Measurements from ENCODE around the gene ZNF574. TPM values are rescaled to one million over a fixed set of nuclear protein-coding genes. Genes with fewer than 3 reads are reported as not detected.

Gene ZNF574
- total RNA-seq, 4 donors from 2014 or later: 31.1 to 42.9 (median 33.5) TPM

- no peaks in the 10 kb centered on the region for H3K9me3 ChIP-seq
- no peak for DNase-seq (ENCODE audit: low spot score in 2 of 2)
- H3K27me3 ChIP-seq: peaks cover 3% of the 10 kb centered on the region
- WGBS: 80% methylated on average over 5 of the region's 5 CpGs
- no peaks in the 10 kb centered on the region for H3K36me3 ChIP-seq
- TF ChIP-seq CTCF (IDR thresholded peaks at IDR 0.05) (no peak), POLR2A (IDR thresholded peaks at IDR 0.05) (no peak), EP300 (IDR thresholded peaks at IDR 0.05) (no peak), POLR2AphosphoS5 (IDR thresholded peaks at IDR 0.05) (no peak)
- no peak overlapping the region for H3K27ac ChIP-seq
- no peak overlapping the region for H3K4me3 ChIP-seq
- peaks cover 27% of the 10 kb centered on the region for H3K4me1 ChIP-seq
These were observed 50.6 kb downstream of the ZNF574 start for GRCh38 chr19:42126574-42126973.

- DNase-seq (ENCODE audit: low spot score in 2 of 2): no peak
- 32% methylated on average over 17 of the region's 20 CpGs for WGBS
- Histone ChIP-seq H3K4me1 (peaks cover 37% of the 10 kb centered on the region), H3K9me3 (no peaks in the 10 kb centered on the region), H3K27ac (no peak overlapping the region), H3K36me3 (no peaks in the 10 kb centered on the region), H3K27me3 (peaks cover 15% of the 10 kb centered on the region), H3K4me3 (no peak overlapping the region)
- TF ChIP-seq POLR2A (IDR thresholded peaks at IDR 0.05) (no peak), EP300 (IDR thresholded peaks at IDR 0.05) (no peak), CTCF (IDR thresholded peaks at IDR 0.05) (no peak)
These were observed 53.7 kb downstream of the ZNF574 start for GRCh38 chr19:42129399-42130253.

- no peak for TF ChIP-seq POLR2A (IDR thresholded peaks at IDR 0.05)
- no peak for TF ChIP-seq EP300 (IDR thresholded peaks at IDR 0.05)
- no peak for TF ChIP-seq CTCF (IDR thresholded peaks at IDR 0.05)
- no peak for TF ChIP-seq POLR2AphosphoS5 (IDR thresholded peaks at IDR 0.05)
- Histone ChIP-seq H3K4me1 (peaks cover 37% of the 10 kb centered on the region), H3K27me3 (peaks cover 12% of the 10 kb centered on the region), H3K27ac (no peak overlapping the region), H3K36me3 (no peaks in the 10 kb centered on the region), H3K4me3 (no peak overlapping the region), H3K9me3 (no peaks in the 10 kb centered on the region)
- no peak for DNase-seq (ENCODE audit: low spot score in 2 of 2)
These were observed 54.2 kb downstream of the ZNF574 start for GRCh38 chr19:42130254-42130573.

Other genes starting within 250 kb of the ZNF574 start
- not detected for gene LYPD4, start 231.5 kb upstream of the ZNF574 start, total RNA-seq
- gene DMRTC2, start 231.1 kb upstream of the ZNF574 start, total RNA-seq: not detected
- 1,000 to 10,000 TPM; 1,057 to 2,332 (median 1,706) TPM for gene RPS19, start 215.9 kb upstream of the ZNF574 start, total RNA-seq
- 1 to 10 TPM in 1 of 4 donors, not detected in 3; 3.0 TPM for gene CD79A, start 198.9 kb upstream of the ZNF574 start, total RNA-seq
- 100 to 1,000 TPM in 1 of 4 donors, 10 to 100 TPM in 3; 61.0 to 173 (median 72.1) TPM for gene ARHGEF1, start 193.0 kb upstream of the ZNF574 start, total RNA-seq
- under 1 TPM in 2 of 4 donors, not detected in 2; 0.21 to 0.72 TPM for gene ERFL, start 147.7 kb upstream of the ZNF574 start, total RNA-seq
- gene RABAC1, start 116.8 kb upstream of the ZNF574 start, total RNA-seq: 100 to 1,000 TPM in 3 of 4 donors, 10 to 100 TPM in 1; 75.2 to 137 (median 125) TPM
- gene ATP1A3, start 81.9 kb upstream of the ZNF574 start, total RNA-seq: not detected
- gene GRIK5, start 6.0 kb upstream of the ZNF574 start, total RNA-seq: 1 to 10 TPM in 3 of 4 donors, under 1 TPM in 1; 0.68 to 2.3 (median 1.1) TPM
- gene POU2F2, start 56.3 kb downstream of the ZNF574 start, total RNA-seq: 100 to 1,000 TPM in 1 of 4 donors, under 1 TPM in 3; 0.55 to 244 (median 0.71) TPM
- 10 to 100 TPM; 51.3 to 78.9 (median 65.6) TPM for gene DEDD2, start 141.5 kb downstream of the ZNF574 start, total RNA-seq
- gene ZNF526, start 144.1 kb downstream of the ZNF574 start, total RNA-seq: 10 to 100 TPM in 2 of 4 donors, 1 to 10 TPM in 2; 4.2 to 12.9 (median 8.9) TPM
- gene GSK3A, start 166.4 kb downstream of the ZNF574 start, total RNA-seq: 10 to 100 TPM; 24.0 to 37.3 (median 28.3) TPM
- gene ERF, start 179.0 kb downstream of the ZNF574 start, total RNA-seq: 10 to 100 TPM; 36.8 to 49.5 (median 45.8) TPM
- gene CIC, start 193.1 kb downstream of the ZNF574 start, total RNA-seq: 10 to 100 TPM; 57.5 to 91.6 (median 81.9) TPM
- 1 to 10 TPM in 2 of 4 donors, under 1 TPM in 2; 0.73 to 1.7 (median 1.1) TPM for gene PRR19, start 226.0 kb downstream of the ZNF574 start, total RNA-seq
- gene PAFAH1B3, start 226.5 kb downstream of the ZNF574 start, total RNA-seq: 10 to 100 TPM; 14.4 to 33.0 (median 18.9) TPM
- gene TMEM145, start 237.1 kb downstream of the ZNF574 start, total RNA-seq: 1 to 10 TPM in 1 of 4 donors, not detected in 3; 4.2 TPM
- gene MEGF8, start 249.5 kb downstream of the ZNF574 start, total RNA-seq: 10 to 100 TPM; 10.7 to 21.5 (median 16.1) TPM